Measurements from ENCODE around the gene HSPH1.

GRCh38 chr13:31090961-31091624 lies 70.6 kb downstream of the HSPH1 start:
- TF ChIP-seq POLR2A (IDR thresholded peaks at IDR 0.05) = no peak
- TF ChIP-seq, protein P1, sequence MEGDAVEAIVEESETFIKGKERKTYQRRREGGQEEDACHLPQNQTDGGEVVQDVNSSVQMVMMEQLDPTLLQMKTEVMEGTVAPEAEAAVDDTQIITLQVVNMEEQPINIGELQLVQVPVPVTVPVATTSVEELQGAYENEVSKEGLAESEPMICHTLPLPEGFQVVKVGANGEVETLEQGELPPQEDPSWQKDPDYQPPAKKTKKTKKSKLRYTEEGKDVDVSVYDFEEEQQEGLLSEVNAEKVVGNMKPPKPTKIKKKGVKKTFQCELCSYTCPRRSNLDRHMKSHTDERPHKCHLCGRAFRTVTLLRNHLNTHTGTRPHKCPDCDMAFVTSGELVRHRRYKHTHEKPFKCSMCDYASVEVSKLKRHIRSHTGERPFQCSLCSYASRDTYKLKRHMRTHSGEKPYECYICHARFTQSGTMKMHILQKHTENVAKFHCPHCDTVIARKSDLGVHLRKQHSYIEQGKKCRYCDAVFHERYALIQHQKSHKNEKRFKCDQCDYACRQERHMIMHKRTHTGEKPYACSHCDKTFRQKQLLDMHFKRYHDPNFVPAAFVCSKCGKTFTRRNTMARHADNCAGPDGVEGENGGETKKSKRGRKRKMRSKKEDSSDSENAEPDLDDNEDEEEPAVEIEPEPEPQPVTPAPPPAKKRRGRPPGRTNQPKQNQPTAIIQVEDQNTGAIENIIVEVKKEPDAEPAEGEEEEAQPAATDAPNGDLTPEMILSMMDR (IDR thresholded peaks at IDR 0.05 in 4 of 5, conservative IDR thresholded peaks at IDR 0.05 in 1 of 5) = no peak
